Mucosa of gallbladder (tissue), 1 donor: ENCODE measurements around the gene HPCAL1. TPM values are rescaled to one million over a fixed set of nuclear protein-coding genes. Genes with fewer than 3 reads are reported as not detected.

ENCODE experiments used
- DNase-seq: peaks from one replicate; pipeline ENCODE4 v3.0.0-alpha.2; 2020; ENCODE audit warnings: low spot score
- total RNA-seq: library from RNA; stranded (reverse); gene quantifications from one replicate; pipeline ENCODE4 v1.2.1, GENCODE V29; 2021
- donor health status: DM: no; HTN: no; CAD: no.

HPCAL1 gene
- total RNA-seq, 1 donor from 2014 or later: 44.0 TPM

DNA sequence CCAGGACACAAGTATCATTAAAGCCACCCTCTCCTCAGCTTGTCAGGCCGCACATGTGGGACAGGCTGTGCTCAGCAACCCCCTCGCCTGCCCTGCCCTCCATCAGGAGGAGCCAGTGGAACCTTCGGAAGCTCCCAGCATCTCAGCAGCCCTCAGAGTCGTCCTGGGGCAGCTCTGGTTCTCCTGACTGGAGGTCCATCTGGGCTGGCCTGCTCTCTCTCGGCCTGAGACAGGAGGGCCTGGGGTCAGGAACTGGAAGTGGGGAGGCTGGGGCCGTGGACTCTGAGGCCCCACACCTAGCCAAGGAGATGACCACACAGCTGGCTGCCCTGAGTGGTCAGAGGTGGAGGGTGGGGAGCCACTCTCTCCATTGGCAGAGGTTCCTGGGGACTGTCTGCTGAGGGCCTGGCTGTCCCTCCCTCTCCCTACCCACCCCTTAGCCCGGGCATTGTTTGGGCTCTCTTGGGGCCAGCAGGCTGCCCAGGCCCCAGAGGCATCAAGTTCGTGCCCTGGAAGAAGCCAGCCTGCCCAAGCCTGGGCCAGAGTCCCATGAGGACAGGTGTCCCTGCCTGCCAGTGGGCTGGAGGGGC, 122.3 kb downstream of the HPCAL1 start:
- no peak for DNase-seq

DNA sequence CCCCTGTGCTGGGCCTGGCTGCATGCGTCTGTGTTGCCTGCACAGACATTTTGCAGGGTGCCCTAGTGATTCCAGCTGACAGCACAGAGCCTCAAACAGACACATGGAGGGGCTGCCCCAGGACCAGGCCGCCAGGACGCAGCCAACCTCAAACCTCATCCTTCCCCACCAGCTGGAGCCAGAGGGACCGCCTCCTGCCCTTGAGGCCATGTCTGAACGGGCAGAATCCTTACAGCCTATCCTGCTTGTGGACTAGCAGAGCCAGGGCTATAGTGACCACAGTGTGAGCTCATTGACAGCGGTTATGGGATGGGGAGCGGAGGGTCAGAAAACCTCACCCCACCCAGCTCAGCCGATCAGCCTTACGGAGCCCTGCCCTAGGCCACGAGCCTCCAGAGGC, 123.0 kb downstream of the HPCAL1 start:
- no peak for DNase-seq

DNA sequence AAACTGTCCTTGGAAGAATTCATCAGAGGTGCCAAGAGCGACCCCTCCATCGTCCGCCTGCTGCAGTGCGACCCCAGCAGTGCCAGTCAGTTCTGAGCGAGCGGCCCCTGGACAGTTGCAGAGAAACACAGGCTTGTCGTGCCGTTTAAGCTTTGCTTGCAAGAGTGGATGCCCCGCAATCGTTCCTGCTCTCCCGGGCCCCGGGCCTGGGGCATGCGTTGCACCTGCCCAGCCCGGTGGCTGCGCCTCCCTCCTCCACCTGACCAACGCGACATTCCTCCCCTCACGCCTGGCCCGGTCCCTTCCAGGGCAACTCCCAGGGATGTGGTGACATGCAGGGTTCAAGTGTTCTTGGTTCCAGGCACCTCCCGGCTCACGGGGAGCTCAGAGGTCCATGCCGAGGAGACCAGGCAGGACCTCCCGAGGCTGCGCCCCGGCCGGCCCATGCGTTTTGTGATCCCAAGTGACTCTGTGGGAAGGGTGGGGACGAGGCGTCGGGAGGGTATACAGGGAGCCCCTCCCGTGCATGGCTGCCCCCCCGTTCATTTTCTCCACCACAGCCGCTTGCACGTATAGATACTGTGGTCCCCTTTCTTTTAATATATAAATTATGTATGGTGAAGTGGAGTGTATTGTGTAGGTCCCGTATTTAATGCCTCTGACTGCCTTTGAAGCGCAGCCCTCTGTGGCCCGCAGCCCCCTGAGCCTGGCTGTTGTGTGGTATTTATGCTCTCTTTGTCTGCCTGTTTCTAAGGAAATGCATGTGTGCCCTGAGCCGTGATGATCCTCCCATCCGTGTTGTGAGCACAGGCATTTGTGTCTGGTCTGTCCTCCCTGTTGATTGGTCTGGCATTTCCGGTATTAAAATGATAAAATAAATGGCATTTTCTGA, 124.3 kb downstream of the HPCAL1 start:
- DNase-seq: no peak

DNA sequence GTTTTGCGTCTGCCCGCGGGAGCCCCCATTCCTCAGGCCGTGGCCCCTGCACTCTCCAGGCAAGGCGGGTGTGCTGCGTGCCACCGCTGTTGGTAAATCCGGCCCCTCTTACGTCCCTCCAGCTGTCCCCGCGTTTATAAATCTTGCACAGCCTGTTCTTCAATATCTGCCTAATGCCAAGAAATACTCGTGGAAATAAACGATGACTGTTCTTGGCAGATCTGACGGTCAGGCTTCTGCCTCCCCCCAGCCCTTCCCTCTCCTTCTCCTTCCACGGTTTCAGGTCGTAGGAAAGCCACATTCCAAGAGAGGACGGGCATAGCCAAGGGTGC, 124.9 kb downstream of the HPCAL1 start:
- DNase-seq: no peak

DNA sequence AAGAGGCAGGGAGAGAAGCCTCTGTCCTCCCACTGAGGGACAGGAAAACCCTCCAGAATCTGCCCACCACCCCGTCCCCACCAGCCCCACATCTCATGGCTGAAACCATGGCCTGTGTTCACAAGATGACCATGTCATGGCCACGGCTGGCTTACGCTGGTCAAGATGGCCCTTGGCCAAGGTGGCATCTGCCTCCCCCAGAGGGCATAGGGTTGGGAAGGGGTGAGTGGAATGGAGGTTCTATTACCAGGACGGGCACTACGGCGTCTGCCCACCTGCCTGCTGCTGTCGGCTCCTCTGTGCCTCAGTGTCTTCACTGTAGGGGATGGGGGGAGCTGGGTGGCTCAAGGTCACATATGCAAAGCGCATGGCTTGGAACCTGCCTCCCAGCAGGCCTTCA, 125.7 kb downstream of the HPCAL1 start:
- DNase-seq: no peak

DNA sequence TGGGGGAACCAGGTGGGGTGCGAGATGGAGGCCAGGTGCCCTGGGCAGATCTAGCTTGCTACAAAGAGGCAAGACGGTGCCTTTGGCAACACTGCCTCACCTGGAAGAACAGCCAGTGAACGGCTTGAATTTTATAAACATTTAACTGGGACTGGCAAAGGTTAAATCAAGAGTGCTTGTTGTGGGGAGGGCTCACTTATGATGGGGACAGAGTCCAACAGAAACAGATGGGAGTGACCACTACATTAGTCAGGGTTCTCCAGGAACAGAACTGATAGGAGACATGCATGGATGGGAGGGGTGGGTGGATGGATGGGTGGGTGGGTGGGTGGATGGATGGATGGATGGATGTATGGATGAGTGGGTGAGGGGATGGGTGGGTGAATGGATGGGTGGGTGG, 126.2 kb downstream of the HPCAL1 start:
- no peak for DNase-seq

DNA sequence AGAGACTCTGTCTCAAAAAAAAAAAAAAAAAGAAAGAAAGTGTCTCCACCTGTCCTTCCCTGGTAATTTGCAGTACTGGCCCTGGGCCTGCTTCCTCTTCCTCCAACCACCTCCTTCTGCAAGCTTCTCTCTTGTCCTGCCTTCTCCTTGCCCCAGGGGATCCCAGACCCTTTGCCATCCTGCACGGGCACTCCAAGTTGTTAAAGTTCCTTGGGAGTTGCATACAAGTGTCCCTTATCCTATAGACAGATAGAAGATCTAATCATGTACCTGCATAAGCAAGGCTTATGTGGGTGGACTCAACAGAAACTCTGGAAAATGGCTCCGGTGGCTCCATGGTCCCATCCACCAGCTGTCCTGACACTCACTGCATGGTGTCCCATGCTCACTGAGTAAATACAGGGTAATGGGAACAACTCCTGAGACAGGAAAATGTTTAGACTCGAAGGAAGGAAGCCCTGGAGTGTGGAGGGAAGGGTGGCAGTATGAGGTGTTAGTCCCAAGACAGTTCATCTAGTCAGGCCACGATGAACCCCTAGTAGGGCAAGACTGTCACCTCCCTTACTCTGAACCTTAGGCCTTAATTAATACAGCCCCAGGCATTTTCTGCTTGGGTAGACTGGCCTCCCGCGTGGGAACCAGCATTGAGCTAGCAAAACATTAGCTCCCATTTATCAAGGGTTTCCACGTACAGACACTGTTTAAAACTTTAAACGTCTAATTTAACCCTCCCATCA, 128.3 kb downstream of the HPCAL1 start:
- DNase-seq: no peak

DNA sequence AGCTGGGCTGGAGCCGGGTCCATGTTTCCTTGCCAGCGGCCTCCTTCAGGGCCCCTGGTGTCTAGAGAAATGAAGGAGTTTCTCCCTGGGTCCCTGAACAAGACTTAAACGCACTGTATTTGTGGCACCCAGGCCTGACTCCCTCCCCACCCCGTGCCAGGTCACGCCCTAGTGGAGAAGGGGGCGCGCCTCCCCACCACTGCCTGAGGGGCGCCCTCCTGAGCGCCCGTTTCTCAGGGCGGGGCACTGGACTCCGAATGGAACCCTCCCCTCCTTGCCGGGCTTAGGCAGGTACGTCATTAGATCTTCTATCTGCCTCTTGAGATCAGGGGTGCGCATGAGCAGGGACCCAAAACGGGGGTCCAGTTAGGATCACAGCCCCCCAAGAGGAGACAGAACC, 129.1 kb downstream of the HPCAL1 start:
- DNase-seq: no peak

DNA sequence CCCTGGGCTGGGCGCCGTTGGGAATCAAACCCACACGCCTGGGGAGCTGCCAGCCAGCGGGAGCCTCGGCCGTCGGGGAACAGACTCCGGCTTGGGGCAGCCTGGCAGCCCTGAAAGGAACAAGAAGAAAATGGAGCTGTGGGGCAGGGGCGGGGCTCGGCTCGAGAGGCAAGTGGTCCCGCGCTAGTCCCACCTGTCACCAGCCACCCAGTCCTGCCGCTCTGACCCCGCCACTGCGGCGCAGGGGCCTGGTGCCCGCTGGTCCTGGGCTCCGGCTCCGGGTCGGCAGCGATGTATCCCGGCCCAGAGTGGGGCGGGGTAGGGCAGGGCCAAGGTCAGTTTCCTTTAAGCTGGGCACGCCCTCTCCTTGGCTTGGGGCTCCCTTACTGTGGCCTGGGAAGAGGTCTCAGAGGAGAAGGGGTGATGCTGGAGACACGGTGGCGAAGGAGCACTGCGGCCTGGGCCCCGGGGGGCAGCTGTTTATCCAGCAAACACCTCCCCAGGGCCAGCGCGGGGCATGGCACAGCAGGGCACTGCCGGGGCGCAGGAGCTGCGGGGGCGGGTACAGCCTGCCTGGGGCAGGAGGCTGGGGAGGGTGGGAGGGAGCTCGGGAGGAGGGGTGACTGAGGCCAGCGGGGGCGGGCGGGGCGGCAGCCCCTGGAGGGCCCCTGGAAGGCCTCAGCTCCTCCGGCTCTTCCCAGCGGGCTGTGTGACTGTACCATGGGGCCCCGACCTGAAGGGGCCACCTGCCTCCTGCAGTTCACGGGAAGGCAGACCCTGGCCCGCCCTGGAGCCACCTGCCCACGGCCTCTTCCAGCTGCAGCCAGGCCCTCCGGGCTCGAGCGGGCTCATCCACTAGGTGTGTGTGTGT, 129.8 kb downstream of the HPCAL1 start:
- no peak for DNase-seq

DNA sequence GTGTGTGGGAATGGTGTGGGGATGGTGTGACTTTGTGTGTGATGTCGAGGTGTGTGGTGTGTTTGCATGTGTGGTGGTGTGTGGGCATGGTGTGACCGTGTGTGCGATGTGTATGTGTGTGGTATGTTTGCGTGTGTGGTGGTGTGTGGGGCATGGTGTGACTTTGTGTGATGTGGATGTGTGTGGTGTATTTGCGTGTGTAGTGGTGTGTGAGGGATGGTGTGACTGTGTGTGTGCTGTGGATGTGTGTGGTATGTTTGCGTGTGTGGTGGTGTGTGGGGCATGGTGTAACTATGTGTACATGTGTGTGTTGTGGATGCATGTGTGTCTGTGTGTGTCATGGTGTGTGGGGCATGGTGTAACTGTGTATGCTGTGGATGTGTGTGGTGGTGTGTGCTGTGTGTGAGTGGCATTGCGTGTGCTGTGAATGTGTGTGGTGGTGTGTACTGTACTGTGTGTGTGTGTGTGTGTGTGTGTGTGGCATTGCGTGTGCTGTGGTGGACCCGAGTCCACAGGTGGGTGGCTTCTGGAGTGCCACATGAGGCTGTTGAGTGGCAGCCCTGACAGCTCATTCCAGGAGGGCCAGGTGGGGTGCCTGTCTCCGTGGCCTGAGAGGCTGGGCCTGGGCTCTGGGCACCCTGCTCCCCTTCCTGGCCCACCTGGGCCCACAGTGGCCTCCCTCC, 130.7 kb downstream of the HPCAL1 start:
- DNase-seq: no peak

DNA sequence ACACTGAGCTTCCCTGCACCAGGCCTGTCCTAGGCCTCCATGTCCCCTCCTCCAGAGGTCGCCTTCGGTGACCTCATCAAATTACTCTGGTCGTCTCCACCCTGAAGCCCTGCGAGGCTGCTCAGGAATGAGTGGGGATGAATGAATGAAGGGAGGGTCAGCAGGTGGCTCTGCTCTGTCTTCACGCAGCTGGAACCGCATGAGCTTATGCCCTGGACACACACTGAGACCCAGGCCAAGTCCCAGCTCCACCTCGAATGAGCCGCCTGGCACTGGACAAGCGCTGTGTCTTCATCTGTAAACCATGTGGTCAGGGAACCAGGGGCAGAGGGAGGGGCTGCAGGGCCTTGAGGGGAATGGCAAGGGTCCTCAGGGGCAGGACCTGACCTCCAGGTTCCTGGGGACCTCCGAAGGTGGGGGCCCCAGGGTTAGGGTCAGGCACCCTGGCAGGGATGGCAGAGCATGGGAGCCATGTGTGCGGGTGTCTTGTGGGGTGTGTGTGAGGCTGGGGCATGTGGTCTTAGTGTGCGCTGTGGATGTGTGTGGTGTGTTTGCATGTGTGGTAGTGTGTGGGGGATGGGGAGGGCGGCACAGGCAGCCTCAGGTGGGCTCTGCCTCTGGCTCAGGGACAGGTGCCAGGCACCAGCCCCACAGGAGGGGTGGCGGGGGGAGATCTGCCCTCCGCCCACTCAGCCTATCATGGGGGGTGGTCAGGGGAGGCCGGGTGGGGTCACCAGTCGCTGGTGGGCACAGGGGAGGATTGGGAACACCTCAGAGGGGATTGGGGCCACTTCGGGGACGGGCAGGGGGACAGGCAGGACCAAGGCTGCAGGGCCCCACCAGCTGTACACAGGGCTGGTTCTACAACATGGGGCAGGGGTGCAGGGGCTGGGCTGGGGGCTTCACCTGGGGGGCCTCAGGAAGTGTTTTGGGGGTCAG, 131.5 kb downstream of the HPCAL1 start:
- no peak for DNase-seq

DNA sequence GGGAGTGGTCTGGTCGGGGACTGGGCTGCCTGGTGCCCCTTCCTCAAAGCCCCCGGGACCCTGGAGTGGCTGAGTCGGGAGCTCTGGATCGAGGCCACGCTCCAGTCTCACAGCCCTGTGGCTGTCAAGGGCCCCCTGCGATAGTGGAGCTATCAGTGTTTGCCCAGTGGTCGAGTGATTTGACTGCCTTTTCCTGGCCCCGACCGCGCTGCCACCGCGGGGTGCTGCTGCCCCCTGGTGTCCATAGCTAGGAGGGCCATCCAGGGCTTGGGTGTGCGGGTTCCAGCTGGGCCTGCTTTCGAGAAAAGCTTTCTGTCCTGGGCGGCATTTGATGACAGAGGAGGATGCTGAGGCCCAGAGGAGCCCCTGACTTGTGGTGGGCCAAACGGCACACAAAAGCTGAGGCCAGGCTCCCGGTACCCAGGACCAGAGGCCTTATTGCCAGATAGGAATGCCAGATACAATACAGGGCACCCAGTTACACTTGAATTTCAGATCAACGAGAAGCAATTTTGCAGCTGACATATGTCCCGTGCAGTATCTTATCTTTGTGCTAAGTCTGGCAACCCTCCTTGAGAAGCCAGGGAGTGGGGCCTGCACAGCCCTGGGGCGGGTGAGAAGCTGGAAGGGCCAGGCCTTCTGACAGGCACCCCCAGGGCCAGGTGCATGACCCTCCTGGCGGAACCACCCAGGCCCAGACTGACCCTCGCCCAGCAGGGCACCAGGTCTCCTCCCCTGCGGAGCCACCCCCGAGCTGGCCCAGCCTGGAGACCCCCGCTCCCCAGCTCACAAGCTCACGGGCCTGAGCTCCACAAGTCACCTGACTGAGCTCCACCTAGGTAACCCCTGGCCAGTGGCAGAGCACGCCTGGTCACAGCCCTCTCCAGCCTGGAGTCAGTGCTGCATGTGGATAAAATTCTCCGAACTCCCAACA, 132.4 kb downstream of the HPCAL1 start:
- DNase-seq: peak; percentile 65

DNA sequence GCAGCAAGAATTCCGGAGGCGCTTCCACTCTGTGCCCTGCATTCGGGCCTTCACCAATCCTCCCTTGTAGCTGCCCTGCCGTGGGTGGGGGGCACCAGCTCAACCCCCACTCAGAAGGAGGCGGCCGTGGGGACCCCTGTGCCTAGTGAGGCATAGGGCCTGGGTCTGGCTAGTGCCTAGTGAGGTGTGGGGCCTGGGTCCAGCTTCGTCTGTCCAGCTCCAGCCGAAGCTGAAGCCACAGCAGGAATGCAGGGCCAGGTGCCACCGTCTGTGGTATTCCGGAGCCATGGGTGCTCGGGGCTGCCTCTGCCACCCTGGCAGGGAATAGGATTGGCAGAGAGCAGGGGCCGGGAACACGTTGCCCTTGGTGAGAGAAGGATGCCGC, 133.1 kb downstream of the HPCAL1 start:
- DNase-seq: no peak

DNA sequence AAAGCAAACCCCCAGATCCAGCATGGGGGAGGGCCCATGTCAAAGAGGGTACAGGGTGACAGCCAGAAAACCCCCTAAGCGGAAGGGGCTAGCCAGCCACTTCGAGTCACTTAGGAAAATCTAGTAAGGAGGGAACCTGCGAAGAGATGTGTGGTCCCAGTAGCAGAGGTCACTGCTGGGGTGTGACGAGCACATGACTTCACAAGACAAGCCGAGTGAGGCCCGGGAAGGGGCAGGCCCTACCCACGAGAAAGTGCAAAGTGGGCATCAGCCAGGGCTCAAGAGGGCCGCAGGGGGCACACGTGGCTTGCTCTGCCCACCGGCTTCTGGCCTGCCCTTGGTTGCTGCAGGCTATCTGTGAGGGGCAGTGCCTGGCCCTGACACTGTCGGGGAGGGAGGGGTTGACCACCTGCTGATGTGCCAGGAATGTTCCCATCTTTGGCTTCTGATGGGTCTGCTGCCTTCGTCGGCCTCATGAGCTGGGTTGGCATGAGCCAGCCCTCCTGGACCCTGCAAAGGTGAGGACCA, 133.9 kb downstream of the HPCAL1 start:
- no peak for DNase-seq

DNA sequence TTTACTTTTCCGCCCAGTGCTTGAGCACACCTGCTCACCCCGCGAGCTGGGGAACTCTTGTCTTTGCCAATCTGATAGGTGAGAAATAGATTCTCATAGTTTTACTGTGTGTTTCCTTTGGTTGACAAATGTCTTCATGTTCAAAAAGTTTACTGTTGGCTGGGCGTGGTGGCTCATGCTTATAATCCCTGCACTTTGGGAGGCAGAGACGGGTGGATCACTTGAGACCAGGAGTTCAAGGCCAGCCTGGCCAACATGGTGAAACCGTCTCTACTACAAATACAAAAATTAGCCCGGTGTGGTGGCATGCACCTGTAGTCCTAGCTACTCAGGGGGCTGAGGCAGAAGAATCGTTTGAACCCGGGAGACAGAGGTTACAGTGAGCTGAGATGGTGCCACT, 135.1 kb downstream of the HPCAL1 start:
- no peak for DNase-seq

DNA sequence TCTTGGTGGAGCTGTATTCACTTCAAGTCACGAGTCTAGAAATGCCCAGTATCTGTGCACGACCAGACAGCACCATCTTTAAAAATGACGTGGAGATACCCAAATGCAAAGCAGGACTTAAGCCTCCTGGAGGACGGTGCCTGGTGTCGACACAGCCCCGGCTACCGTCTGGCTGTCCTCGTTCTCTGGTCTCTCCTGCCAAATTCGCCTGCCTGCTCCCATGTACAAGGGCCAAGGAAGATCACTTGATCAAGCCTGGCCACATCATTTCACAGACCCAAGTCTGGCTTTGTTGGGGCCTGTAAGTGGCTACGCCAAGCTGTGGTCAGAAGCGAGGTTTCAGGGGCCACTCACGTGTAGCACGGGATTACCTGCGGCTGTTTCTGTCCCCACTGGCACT, 136.0 kb downstream of the HPCAL1 start:
- no peak for DNase-seq

DNA sequence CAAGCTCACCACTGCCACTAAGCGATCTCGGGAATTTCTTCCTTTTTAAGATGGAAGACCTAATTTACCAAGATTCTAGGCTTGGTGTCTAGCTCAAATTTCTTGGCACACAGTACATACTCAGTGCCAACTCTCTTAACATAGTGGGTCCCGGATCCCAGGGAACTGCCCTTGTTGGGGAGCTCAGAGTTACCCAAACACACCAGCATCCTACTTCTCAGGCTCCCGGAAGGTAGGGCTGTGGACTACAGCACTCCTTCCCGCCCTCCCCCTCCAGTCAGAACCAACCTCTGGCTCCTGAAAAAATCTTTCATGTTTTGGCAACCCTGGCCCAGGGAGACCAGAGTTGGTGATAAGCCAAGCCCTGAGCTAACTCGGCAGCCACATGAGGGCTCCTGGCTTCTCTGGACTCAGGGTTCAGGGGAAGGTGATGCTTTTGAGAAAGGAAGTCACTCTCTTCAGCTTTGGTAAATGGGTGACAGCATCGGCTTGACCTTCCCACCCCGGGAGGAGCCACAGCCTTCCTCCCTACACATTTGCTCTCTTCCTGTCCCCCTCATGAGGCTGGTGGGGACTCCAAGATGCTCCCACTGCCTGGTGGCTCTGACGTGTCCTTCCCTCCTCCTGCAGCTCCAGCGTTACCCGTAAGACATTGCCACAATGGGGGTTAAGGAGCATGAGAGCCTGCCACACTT, 136.6 kb downstream of the HPCAL1 start:
- no peak for DNase-seq

DNA sequence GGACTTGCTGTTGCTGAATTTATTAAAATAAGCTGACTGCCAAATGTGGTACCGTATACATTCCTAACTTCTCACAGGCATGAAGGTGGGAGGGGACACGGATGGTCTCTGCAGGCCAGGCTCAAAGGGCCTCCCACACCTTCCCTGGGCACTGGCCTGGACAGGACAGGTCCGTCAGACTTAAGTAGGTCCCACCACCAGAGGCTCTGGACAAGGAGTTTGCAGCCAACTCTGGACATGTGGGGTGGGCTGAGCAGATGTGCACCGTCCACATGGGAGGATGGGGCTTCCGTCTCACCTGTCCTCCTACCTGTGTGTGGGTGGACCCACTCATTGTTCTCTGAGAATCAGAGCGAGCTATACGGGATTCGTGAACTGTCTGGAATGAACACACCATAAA, 137.3 kb downstream of the HPCAL1 start:
- no peak for DNase-seq
